ENCODE data around the gene SLC17A6.

Gene SLC17A6

GRCh38 chr11:22407921-22408320 is 69.7 kb downstream of the SLC17A6 start:
- no peaks in the 10 kb centered on the region for H3K27me3 ChIP-seq (ENCODE audit: low read length)
- H3K9ac ChIP-seq (ENCODE audit: low read length), result no peak overlapping the region
- no peaks in the 10 kb centered on the region for H3K9me3 ChIP-seq (ENCODE audit: insufficient read depth, low read length)
- TF ChIP-seq EZH2phosphoT487 (conservative IDR thresholded peaks at IDR 0.05; ENCODE audit: low read length), result no peak
- no peak for TF ChIP-seq CTCF (IDR thresholded peaks at IDR 0.05; ENCODE audit: insufficient read depth, low read length, poor library complexity, severe bottlenecking)
- no peaks in the 10 kb centered on the region for H3F3A ChIP-seq (ENCODE audit: insufficient read depth)
- H3K4me3 ChIP-seq (ENCODE audit: insufficient read depth, low read length, poor library complexity, severe bottlenecking), result no peak overlapping the region
- no peaks in the 10 kb centered on the region for H3K36me3 ChIP-seq (ENCODE audit: low read length)
- no peak overlapping the region for H3K4me2 ChIP-seq (ENCODE audit: low read depth, low read length, poor library complexity, severe bottlenecking)
- H3K79me2 ChIP-seq (ENCODE audit: insufficient read depth, low read length), result no peaks in the 10 kb centered on the region
- no peak overlapping the region for H2AFZ ChIP-seq (ENCODE audit: low read depth, low read length, severe bottlenecking)
- H3K27ac ChIP-seq (ENCODE audit: low read depth, low read length), result no peak overlapping the region
- H3K9me2 ChIP-seq (replicated peaks; ENCODE audit: insufficient read depth, low read length), result no peaks in the 10 kb centered on the region
- no peaks in the 10 kb centered on the region for H4K20me1 ChIP-seq (ENCODE audit: low read depth, low read length)

GRCh38 chr11:22415476-22415875 is 77.3 kb downstream of the SLC17A6 start:
- Histone ChIP-seq H3K27ac (ENCODE audit: low read depth, low read length) (no peak overlapping the region), H3K36me3 (ENCODE audit: low read length) (no peaks in the 10 kb centered on the region), H3K9me3 (ENCODE audit: insufficient read depth, low read length) (no peaks in the 10 kb centered on the region), H2AFZ (ENCODE audit: low read depth, low read length, severe bottlenecking) (no peak overlapping the region), H3K79me2 (ENCODE audit: insufficient read depth, low read length) (no peaks in the 10 kb centered on the region), H3K4me3 (ENCODE audit: insufficient read depth, low read length, poor library complexity, severe bottlenecking) (no peak overlapping the region), H3K9ac (ENCODE audit: low read length) (no peak overlapping the region), H4K20me1 (ENCODE audit: low read depth, low read length) (no peaks in the 10 kb centered on the region), H3K27me3 (ENCODE audit: low read length) (no peaks in the 10 kb centered on the region), H3K4me2 (ENCODE audit: low read depth, low read length, poor library complexity, severe bottlenecking) (no peak overlapping the region), H3K9me2 (replicated peaks; ENCODE audit: insufficient read depth, low read length) (no peaks in the 10 kb centered on the region), H3F3A (ENCODE audit: insufficient read depth) (no peaks in the 10 kb centered on the region)
- TF ChIP-seq EZH2phosphoT487 (conservative IDR thresholded peaks at IDR 0.05; ENCODE audit: low read length), result no peak
- TF ChIP-seq CTCF (IDR thresholded peaks at IDR 0.05; ENCODE audit: insufficient read depth, low read length, poor library complexity, severe bottlenecking), result no peak

- Histone ChIP-seq H3K9me3 (ENCODE audit: insufficient read depth, low read length) (no peaks in the 10 kb centered on the region), H3K9me2 (replicated peaks; ENCODE audit: insufficient read depth, low read length) (no peaks in the 10 kb centered on the region), H3F3A (ENCODE audit: insufficient read depth) (no peaks in the 10 kb centered on the region), H3K27me3 (ENCODE audit: low read length) (no peaks in the 10 kb centered on the region), H3K27ac (ENCODE audit: low read depth, low read length) (no peak overlapping the region), H4K20me1 (ENCODE audit: low read depth, low read length) (no peaks in the 10 kb centered on the region), H3K4me3 (ENCODE audit: insufficient read depth, low read length, poor library complexity, severe bottlenecking) (no peak overlapping the region), H3K79me2 (ENCODE audit: insufficient read depth, low read length) (no peaks in the 10 kb centered on the region), H3K4me2 (ENCODE audit: low read depth, low read length, poor library complexity, severe bottlenecking) (no peak overlapping the region), H3K36me3 (ENCODE audit: low read length) (no peaks in the 10 kb centered on the region), H3K9ac (ENCODE audit: low read length) (no peak overlapping the region), H2AFZ (ENCODE audit: low read depth, low read length, severe bottlenecking) (no peak overlapping the region)
- TF ChIP-seq EZH2phosphoT487 (conservative IDR thresholded peaks at IDR 0.05; ENCODE audit: low read length) (no peak), CTCF (IDR thresholded peaks at IDR 0.05; ENCODE audit: insufficient read depth, low read length, poor library complexity, severe bottlenecking) (no peak)
Measured at GRCh38 chr11:22416462-22416861, 78.3 kb downstream of the SLC17A6 start.
